HCT116 (cell line): ENCODE measurements around the gene GSC2. TPM values are rescaled to one million over a fixed set of nuclear protein-coding genes. Genes with fewer than 3 reads are reported as not detected.

Experiments used
- ATAC-seq: fragments of 200-7000 bp; cut with Tn5 transposase; 2 replicates; pipeline ENCODE4 v1.9.1; 2020; ENCODE audit warnings: mild to moderate bottlenecking, moderate library complexity
- BruUV-seq: library from RNA; stranded (reverse); fragments of 400-500 nt; replicated peaks from 2 replicates; lab custom pipeline; 2021; lab: Mats Ljungman, UMichigan
- CTCF ChIA-PET: fragments of 300-600 bp; sonication (Branson Sonifier 250); formaldehyde crosslinking; loops from one replicate; lab custom pipeline; 2021; ENCODE audit warnings: antibody characterized with exemption; lab: Charles Lee
- POLR2A ChIA-PET: fragments of 300-600, 350-600 bp; sonication (Branson Sonifier 250); formaldehyde crosslinking; loops from one replicate; lab custom pipeline; 2021; ENCODE audit warnings: antibody characterized with exemption; lab: Charles Lee
- RAD21 ChIA-PET, 2 experiments: fragments of 300-600 bp; sonication (Branson Sonifier 250); formaldehyde crosslinking; loops; one replicate each; lab custom pipeline; 2023; ENCODE audit warnings: low total read pairs in 2 of 2; ENCODE audit not compliant: uncharacterized antibody in 2 of 2, unreplicated experiment in 2 of 2, low non-redundant PET in 1 of 2; lab: Charles Lee
- DNase-seq: peaks from one replicate; pipeline ENCODE4 v3.0.0-alpha.2; 2010; ENCODE audit warnings: low read depth, low spot score
- H2AFZ ChIP-seq: fragments of 200-600 bp; shearing (Covaris generic), sonication (generic); 2 replicates; pipeline ENCODE4 v1.6.1; 2017; ENCODE audit warnings: low read depth, mixed run types, mixed read lengths, antibody characterized with exemption, low read length; ENCODE audit not compliant: poor library complexity, severe bottlenecking
- H3K27ac ChIP-seq: 2 replicates; pipeline ENCODE4 v1.5.1; 2012; ENCODE audit warnings: low read depth, low read length
- H3K27me3 ChIP-seq: fragments of 200-600 bp; sonication (generic); 2 replicates; pipeline ENCODE4 v1.6.1; 2016; ENCODE audit warnings: mixed run types, low read length, mixed read lengths; ENCODE audit not compliant: insufficient read depth
- H3K36me3 ChIP-seq, 2 experiments: fragments of 200-500 bp in 1 of 2; fragments of 200-600 bp in 1 of 2; sonication (Bioruptor generic) in 1 of 2; sonication (generic) in 1 of 2; 2 replicates each; pipeline versions ENCODE4 v1.5.1 to v1.6.1; 2014 to 2016; ENCODE audit warnings: low read length in 2 of 2, inconsistent platforms in 1 of 2, mixed read lengths in 1 of 2, mixed run types in 1 of 2; ENCODE audit not compliant: insufficient read depth in 2 of 2, control insufficient read depth in 1 of 2
- H3K4me1 ChIP-seq, 2 experiments: fragments of 200-600 bp in 1 of 2; sonication (generic) in 1 of 2; 2 replicates each; pipeline versions ENCODE4 v1.5.1 to v1.6.1; 2012 to 2017; ENCODE audit warnings: low read length in 2 of 2, inconsistent platforms in 1 of 2, mild to moderate bottlenecking in 1 of 2, mixed read lengths in 1 of 2, mixed run types in 1 of 2, moderate library complexity in 1 of 2; ENCODE audit not compliant: insufficient read depth in 2 of 2, control insufficient read depth in 1 of 2
- H3K4me2 ChIP-seq: fragments of 200-600 bp; sonication (generic); 2 replicates; pipeline ENCODE4 v1.6.1; 2017; ENCODE audit warnings: mixed run types, low read length, mixed read lengths
- H3K4me3 ChIP-seq, 2 experiments: fragments of 200-600 bp in 1 of 2; sonication (generic) in 1 of 2; replicated peaks in 1 of 2; 2 replicates each; pipeline ENCODE4 v1.5.1; 2011 to 2016; ENCODE audit warnings: low read length in 2 of 2, control low read depth in 1 of 2, low read depth in 1 of 2, mild to moderate bottlenecking in 1 of 2, mixed read lengths in 1 of 2, mixed run types in 1 of 2
- H3K79me2 ChIP-seq: fragments of 200-600 bp; sonication (generic); 2 replicates; pipeline ENCODE4 v1.6.1; 2017; ENCODE audit warnings: mild to moderate bottlenecking, mixed run types, low read length, moderate library complexity, mixed read lengths; ENCODE audit not compliant: insufficient read depth
- H3K9ac ChIP-seq: fragments of 200-600 bp; sonication (generic); 2 replicates; pipeline ENCODE4 v1.6.1; 2016; ENCODE audit warnings: low read length, mixed read lengths
- H3K9me2 ChIP-seq: fragments of 200-600 bp; sonication (generic), shearing (Covaris generic); 2 replicates; pipeline ENCODE4 v1.6.1; 2017; ENCODE audit warnings: mixed run types, mild to moderate bottlenecking, moderate library complexity; ENCODE audit not compliant: insufficient read depth
- H3K9me3 ChIP-seq, 2 experiments: fragments of 200-500 bp in 1 of 2; fragments of 200-600 bp in 1 of 2; sonication (Bioruptor generic) in 1 of 2; sonication (generic) in 1 of 2; 2 replicates each; pipeline ENCODE4 v1.6.1; 2014 to 2017; ENCODE audit warnings: low read length in 2 of 2, mixed read lengths in 2 of 2, inconsistent platforms in 1 of 2, low read depth in 1 of 2, mild to moderate bottlenecking in 1 of 2, mixed run types in 1 of 2, moderate library complexity in 1 of 2; ENCODE audit not compliant: control insufficient read depth in 1 of 2, insufficient read depth in 1 of 2
- H4K20me1 ChIP-seq: fragments of 200-600 bp; sonication (generic), shearing (Covaris generic); 2 replicates; pipeline ENCODE4 v1.6.1; 2017; ENCODE audit warnings: mixed run types, mild to moderate bottlenecking, moderate library complexity; ENCODE audit not compliant: insufficient read depth
- CBX3 ChIP-seq: IDR thresholded peaks from 2 replicates; pipeline ENCODE4 v1.6.1; 2012; ENCODE audit warnings: low read depth
- CTCF ChIP-seq, 3 experiments: fragments of 200-600 bp in 1 of 3; sonication (generic) in 1 of 3; IDR thresholded peaks in 2 of 3; conservative IDR thresholded peaks in 1 of 3; 2 replicates each; pipeline ENCODE4 v1.5.1; 2012 to 2017; ENCODE audit warnings: low read depth in 2 of 3, low read length in 2 of 3, antibody characterized with exemption in 1 of 3, borderline replicate concordance in 1 of 3, control low read depth in 1 of 3, mild to moderate bottlenecking in 1 of 3, mixed read lengths in 1 of 3, mixed run types in 1 of 3, moderate library complexity in 1 of 3; ENCODE audit not compliant: insufficient read depth in 1 of 3
- EGR1 ChIP-seq: IDR thresholded peaks from 2 replicates; pipeline ENCODE4 v1.6.1; 2012; ENCODE audit warnings: low read depth
- EZH2phosphoT487 ChIP-seq: fragments of 200-600 bp; IDR thresholded peaks from 2 replicates; pipeline ENCODE4 v1.6.1; 2018; ENCODE audit warnings: antibody characterized with exemption, borderline replicate concordance
- POLR2A ChIP-seq: IDR thresholded peaks from 2 replicates; pipeline ENCODE4 v1.7.0; 2011; ENCODE audit warnings: borderline replicate concordance; ENCODE audit not compliant: insufficient read depth, insufficient read length; ENCODE audit errors: extremely low read depth
- RAD21 ChIP-seq: IDR thresholded peaks from 2 replicates; pipeline ENCODE4 v1.6.1; 2012; ENCODE audit warnings: low read depth, mild to moderate bottlenecking
- SIN3A ChIP-seq: IDR thresholded peaks from 2 replicates; pipeline ENCODE4 v1.6.1; 2012; ENCODE audit warnings: low read depth
- SRF ChIP-seq: IDR thresholded peaks from 2 replicates; pipeline ENCODE4 v1.6.1; 2012; ENCODE audit warnings: low read depth
- TCF7L2 ChIP-seq: IDR thresholded peaks from 2 replicates; pipeline ENCODE4 v1.7.0; 2011; ENCODE audit warnings: borderline replicate concordance, inconsistent platforms; ENCODE audit not compliant: insufficient read depth, insufficient read length; ENCODE audit errors: extremely low read depth
- YY1 ChIP-seq: IDR thresholded peaks from 2 replicates; pipeline ENCODE4 v1.6.1; 2011; ENCODE audit warnings: low read length, low read depth, moderate library complexity, mild to moderate bottlenecking; ENCODE audit not compliant: insufficient replicate concordance; ENCODE audit errors: extremely low read depth
- ZNF274 ChIP-seq: fragments of 200-500 bp; sonication (Bioruptor generic); IDR thresholded peaks from 2 replicates; pipeline ENCODE4 v1.6.1; 2014; ENCODE audit warnings: mild to moderate bottlenecking, low read depth, low read length, inconsistent platforms
- intact Hi-C: fragments of 100-400 bp; cut with micrococcal nuclease; formaldehyde crosslinking; loops from 2 replicates; pipeline ENCODE4 v1.10.0; 2022
- total RNA-seq: library from RNA; stranded (reverse); gene quantifications from one replicate; pipeline ENCODE4 v1.2.1, GENCODE V29; 2021; ENCODE audit not compliant: unreplicated experiment
- TF ChIP-seq, protein P1 (sequence below): IDR thresholded peaks from 2 replicates; pipeline ENCODE4 v1.6.1; 2012
- TF ChIP-seq, protein P2 (sequence below): IDR thresholded peaks from 2 replicates; pipeline ENCODE4 v1.6.1; 2011; ENCODE audit warnings: mild to moderate bottlenecking, low read length, moderate library complexity; ENCODE audit not compliant: insufficient replicate concordance; ENCODE audit errors: extremely low read depth

The GSC2 gene
- total RNA-seq, 1 experiment from 2014 or later, result not detected

DNA sequence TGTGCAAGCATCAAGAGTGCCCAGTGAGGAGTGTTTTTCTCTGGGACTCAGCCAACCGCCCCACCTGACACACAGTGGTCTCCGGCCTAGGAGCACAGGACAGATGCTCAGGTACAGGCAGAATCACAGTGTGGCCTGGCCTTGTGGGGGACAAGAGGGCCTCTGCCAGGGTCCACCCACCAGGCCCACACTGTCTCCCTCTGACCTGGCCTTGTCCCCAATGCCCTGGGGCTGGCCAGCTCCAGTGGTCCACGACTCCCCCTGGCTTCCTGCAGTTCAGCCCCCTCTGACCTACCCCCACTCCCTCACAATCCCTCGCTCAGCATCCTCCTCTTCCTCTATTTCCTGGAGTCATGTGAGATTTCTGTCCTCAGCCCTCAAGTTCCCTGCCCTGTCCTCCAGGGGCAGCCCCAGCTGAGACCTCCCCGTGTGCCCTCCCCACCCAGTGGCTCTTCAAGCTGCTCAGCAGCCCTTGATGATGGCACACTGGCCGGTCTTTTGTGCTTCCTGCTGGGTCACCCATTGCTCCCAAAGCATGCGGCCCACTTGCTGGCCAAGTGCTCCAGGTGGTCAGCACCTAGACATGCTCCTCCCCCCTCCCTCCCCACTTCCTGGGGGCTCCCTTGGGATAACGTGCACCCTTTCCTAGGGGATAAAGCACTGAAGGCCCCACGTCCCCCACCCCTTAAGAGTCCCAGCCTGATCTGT is 17.2 kb downstream of the GSC2 start:
- CTCF ChIA-PET, result interaction anchor here (1.6 kb wide), 1 partner anchor 12 kb away, joined by 5 read pairs; the partner anchor contains the start of gene ESS2

More for the DNA sequence above, 17.2 kb downstream of the GSC2 start:
- no peak overlapping the region for H2AFZ ChIP-seq
- RAD21 ChIA-PET, result no interaction called here
- BruUV-seq, result no TSS peak
- no peaks in the 10 kb centered on the region for H4K20me1 ChIP-seq
- no peak for ATAC-seq
- no peaks in the 10 kb centered on the region for H3K4me1 ChIP-seq
- no peak for TF ChIP-seq SIN3A
- no peak for TF ChIP-seq SRF
- TF ChIP-seq EZH2phosphoT487, result no peak
- no peak for TF ChIP-seq CBX3
- TF ChIP-seq, protein P1, sequence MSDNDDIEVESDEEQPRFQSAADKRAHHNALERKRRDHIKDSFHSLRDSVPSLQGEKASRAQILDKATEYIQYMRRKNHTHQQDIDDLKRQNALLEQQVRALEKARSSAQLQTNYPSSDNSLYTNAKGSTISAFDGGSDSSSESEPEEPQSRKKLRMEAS, result no peak
- TF ChIP-seq, protein P2, sequence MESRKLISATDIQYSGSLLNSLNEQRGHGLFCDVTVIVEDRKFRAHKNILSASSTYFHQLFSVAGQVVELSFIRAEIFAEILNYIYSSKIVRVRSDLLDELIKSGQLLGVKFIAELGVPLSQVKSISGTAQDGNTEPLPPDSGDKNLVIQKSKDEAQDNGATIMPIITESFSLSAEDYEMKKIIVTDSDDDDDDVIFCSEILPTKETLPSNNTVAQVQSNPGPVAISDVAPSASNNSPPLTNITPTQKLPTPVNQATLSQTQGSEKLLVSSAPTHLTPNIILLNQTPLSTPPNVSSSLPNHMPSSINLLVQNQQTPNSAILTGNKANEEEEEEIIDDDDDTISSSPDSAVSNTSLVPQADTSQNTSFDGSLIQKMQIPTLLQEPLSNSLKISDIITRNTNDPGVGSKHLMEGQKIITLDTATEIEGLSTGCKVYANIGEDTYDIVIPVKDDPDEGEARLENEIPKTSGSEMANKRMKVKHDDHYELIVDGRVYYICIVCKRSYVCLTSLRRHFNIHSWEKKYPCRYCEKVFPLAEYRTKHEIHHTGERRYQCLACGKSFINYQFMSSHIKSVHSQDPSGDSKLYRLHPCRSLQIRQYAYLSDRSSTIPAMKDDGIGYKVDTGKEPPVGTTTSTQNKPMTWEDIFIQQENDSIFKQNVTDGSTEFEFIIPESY, result no peak
- TF ChIP-seq ZNF274, result no peak
- no peak for TF ChIP-seq YY1
- TF ChIP-seq CTCF (IDR thresholded peaks at IDR 0.05 in 2 of 3, conservative IDR thresholded peaks at IDR 0.05 in 1 of 3; ENCODE audit: borderline replicate concordance in 1 of 3, insufficient read depth in 1 of 3, low read depth in 2 of 3, low read length in 2 of 3), result no peak
- no peak for TF ChIP-seq POLR2A
- TF ChIP-seq RAD21, result no peak
- no peak for TF ChIP-seq TCF7L2
- TF ChIP-seq EGR1, result no peak
- H3K27me3 ChIP-seq, result no peaks in the 10 kb centered on the region
- POLR2A ChIA-PET, result no interaction called here
- H3K4me2 ChIP-seq, result no peak overlapping the region
- H3K9ac ChIP-seq, result no peak overlapping the region
- H3K79me2 ChIP-seq, result no peaks in the 10 kb centered on the region
- no peak overlapping the region for H3K4me3 ChIP-seq
- intact Hi-C loops, result no loop called here
- DNase-seq, result no peak
- no peak overlapping the region for H3K27ac ChIP-seq
- no peaks in the 10 kb centered on the region for H3K9me3 ChIP-seq
- peaks cover 11 to 15% of the 10 kb centered on the region in 2 experiments; a peak in 3 of 4 replicates for H3K36me3 ChIP-seq
- H3K9me2 ChIP-seq, result no peaks in the 10 kb centered on the region
